ENCODE measurements around the gene SARNP.

DNA sequence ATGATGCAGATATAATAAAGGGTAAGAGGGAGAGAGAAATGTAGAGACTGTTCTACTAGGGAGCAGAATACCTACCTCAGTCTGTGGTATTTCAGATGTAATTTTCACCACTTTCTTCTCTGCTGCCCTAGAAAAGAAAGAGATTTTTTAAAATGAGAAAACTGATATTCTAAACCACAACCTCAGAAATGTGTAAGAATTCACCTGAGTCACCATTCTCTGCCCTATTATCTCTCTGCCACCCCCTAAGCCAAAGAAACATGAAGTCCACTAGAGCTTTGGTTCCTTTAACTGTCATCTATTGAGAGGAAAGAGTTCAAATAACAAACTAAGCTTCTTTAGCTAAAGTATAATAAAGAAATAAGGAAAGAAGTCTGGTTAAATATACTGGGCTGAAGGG is 21.6 kb downstream of the SARNP start:
- TF ChIP-seq, protein P1, sequence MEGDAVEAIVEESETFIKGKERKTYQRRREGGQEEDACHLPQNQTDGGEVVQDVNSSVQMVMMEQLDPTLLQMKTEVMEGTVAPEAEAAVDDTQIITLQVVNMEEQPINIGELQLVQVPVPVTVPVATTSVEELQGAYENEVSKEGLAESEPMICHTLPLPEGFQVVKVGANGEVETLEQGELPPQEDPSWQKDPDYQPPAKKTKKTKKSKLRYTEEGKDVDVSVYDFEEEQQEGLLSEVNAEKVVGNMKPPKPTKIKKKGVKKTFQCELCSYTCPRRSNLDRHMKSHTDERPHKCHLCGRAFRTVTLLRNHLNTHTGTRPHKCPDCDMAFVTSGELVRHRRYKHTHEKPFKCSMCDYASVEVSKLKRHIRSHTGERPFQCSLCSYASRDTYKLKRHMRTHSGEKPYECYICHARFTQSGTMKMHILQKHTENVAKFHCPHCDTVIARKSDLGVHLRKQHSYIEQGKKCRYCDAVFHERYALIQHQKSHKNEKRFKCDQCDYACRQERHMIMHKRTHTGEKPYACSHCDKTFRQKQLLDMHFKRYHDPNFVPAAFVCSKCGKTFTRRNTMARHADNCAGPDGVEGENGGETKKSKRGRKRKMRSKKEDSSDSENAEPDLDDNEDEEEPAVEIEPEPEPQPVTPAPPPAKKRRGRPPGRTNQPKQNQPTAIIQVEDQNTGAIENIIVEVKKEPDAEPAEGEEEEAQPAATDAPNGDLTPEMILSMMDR (IDR thresholded peaks at IDR 0.05 in 2 of 3, conservative IDR thresholded peaks at IDR 0.05 in 1 of 3; ENCODE audit: control insufficient read depth in 2 of 3, extremely low read depth in 1 of 3, insufficient read depth in 1 of 3, low read depth in 3 of 3, low read length in 3 of 3), result no peak
- no peak for TF ChIP-seq HDAC2 (IDR thresholded peaks at IDR 0.05)
- TF ChIP-seq HCFC1 (IDR thresholded peaks at IDR 0.05; ENCODE audit: low read length), result no peak
- TF ChIP-seq SIX5 (IDR thresholded peaks at IDR 0.05; ENCODE audit: low read depth, low read length, severe bottlenecking), result no peak
- no peak for TF ChIP-seq ZNF207 (IDR thresholded peaks at IDR 0.05; ENCODE audit: borderline replicate concordance)
- TF ChIP-seq POLR2A (IDR thresholded peaks at IDR 0.05; ENCODE audit: low read depth, low read length), result no peak
- no peak for TF ChIP-seq SIN3A (IDR thresholded peaks at IDR 0.05; ENCODE audit: low read depth, low read length)
- TF ChIP-seq KLF5 (IDR thresholded peaks at IDR 0.05; ENCODE audit: partially characterized antibody), result no peak
- TF ChIP-seq, protein P2, sequence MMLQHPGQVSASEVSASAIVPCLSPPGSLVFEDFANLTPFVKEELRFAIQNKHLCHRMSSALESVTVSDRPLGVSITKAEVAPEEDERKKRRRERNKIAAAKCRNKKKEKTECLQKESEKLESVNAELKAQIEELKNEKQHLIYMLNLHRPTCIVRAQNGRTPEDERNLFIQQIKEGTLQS (IDR thresholded peaks at IDR 0.05; ENCODE audit: borderline replicate concordance, extremely low read depth, low read depth, low read length), result no peak

Measured in GM12878 (cell line).